Measurements from ENCODE around the gene MDFIC. TPM values are rescaled to one million over a fixed set of nuclear protein-coding genes. Genes with fewer than 3 reads are reported as not detected.

Gene MDFIC
- polyA plus RNA-seq, 1 experiment: 30.5 TPM

- no peak for DNase-seq (ENCODE audit: low read depth)
- CTCF ChIA-PET: interaction anchor here (1.3 kb wide), 1 partner anchor 586 kb away, joined by 5 read pairs; no protein-coding TSS in a partner anchor
- H3K36me3 ChIP-seq (ENCODE audit: control insufficient read depth, insufficient read depth, low read length): no peaks in the 10 kb centered on the region
- no peak for TF ChIP-seq CTCF (IDR thresholded peaks at IDR 0.05; ENCODE audit: insufficient read depth, low read depth, low read length)
- POLR2A ChIA-PET: no interaction called here
- no peak overlapping the region for H3K4me3 ChIP-seq (ENCODE audit: low read depth, low read length)
- H3K27me3 ChIP-seq (ENCODE audit: control insufficient read depth, insufficient read depth, low read length): no peaks in the 10 kb centered on the region
Measured at GRCh38 chr7:114970308-114970707, 48.4 kb downstream of the MDFIC start.

DNA sequence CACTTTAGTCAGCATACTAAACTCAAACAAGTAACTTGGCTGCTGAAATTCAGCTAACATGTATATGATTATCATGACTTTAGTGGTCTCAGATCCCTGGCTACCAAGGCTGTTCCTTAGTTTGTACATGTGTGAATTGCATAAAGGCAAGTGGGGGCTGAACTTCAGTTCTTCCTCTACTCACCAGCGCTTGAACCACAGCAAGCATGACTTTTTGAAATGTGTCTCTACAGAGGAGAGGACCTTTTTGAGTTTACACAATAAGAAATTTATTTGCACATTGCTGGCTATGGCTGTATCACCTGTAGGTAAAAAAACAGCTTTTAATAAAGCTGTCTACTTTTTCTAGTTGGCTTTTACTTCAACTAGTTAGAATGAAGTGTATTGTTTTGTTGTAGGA, 48.8 kb downstream of the MDFIC start:
- Histone ChIP-seq H3K27me3 (ENCODE audit: control insufficient read depth, insufficient read depth, low read length) (no peaks in the 10 kb centered on the region), H3K36me3 (ENCODE audit: control insufficient read depth, insufficient read depth, low read length) (no peaks in the 10 kb centered on the region), H3K4me3 (ENCODE audit: low read depth, low read length) (no peak overlapping the region)
- TF ChIP-seq CTCF (IDR thresholded peaks at IDR 0.05; ENCODE audit: insufficient read depth, low read depth, low read length): no peak
- ChIA-PET CTCF (interaction anchor here (1.3 kb wide), 1 partner anchor 586 kb away, joined by 5 read pairs; no protein-coding TSS in a partner anchor), POLR2A (no interaction called here)
- no peak for DNase-seq (ENCODE audit: low read depth)

DNA sequence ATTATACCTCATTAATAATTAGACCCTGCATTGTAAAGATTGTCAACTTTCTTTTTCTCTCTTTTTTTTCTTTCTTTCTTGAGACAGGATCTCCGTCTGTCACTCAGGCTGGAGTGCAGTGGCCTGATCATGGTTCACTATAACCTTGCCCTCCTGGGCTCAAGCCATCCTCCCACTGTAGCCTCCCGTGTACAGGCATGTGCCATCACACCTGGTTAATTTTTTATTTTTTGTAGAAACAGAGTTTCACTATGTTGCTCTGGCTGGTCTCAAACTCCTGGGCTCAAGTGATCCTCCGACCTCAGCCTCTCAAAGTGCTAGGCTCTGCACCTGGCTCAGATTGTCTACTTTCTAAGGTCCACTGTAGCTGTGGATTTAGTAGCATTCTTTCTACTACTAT, 50.7 kb downstream of the MDFIC start:
- ChIA-PET CTCF (no interaction called here), POLR2A (no interaction called here)
- no peaks in the 10 kb centered on the region for H3K36me3 ChIP-seq (ENCODE audit: control insufficient read depth, insufficient read depth, low read length)
- H3K27me3 ChIP-seq (ENCODE audit: control insufficient read depth, insufficient read depth, low read length): no peaks in the 10 kb centered on the region
- no peak overlapping the region for H3K4me3 ChIP-seq (ENCODE audit: low read depth, low read length)
- no peak for DNase-seq (ENCODE audit: low read depth)
- no peak for TF ChIP-seq CTCF (IDR thresholded peaks at IDR 0.05; ENCODE audit: insufficient read depth, low read depth, low read length)

- no peak for DNase-seq (ENCODE audit: low read depth)
- CTCF ChIA-PET: no interaction called here
- POLR2A ChIA-PET: no interaction called here
Measured at GRCh38 chr7:114973147-114973546, 51.3 kb downstream of the MDFIC start.

DNA sequence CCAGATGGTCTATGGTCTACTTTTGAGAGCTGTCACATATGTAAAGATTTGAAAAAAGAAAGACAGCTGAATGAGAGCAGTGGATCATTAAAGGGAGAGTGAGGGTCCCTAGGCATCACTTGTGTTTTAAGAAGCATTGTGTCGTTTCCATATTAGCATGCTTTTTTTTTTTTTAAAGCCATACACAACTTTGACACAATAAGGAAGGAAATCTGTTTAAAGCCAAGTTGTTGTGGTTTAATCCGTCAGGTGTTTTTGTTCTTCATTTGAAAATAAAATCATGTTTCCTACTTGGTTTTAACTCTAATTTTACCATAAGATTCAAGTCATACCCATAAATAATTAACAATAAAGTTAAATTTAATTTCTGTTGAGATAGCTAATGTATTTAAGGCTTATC, 53.5 kb downstream of the MDFIC start:
- no peak for DNase-seq (ENCODE audit: low read depth)
- POLR2A ChIA-PET: no interaction called here
- H3K4me3 ChIP-seq (ENCODE audit: low read depth, low read length): no peak overlapping the region
- CTCF ChIA-PET: interaction anchor here (0.7 to 1.3 kb wide), 2 partner anchors 13 to 31 kb away, joined by 3 read pairs; no protein-coding TSS in a partner anchor
- H3K36me3 ChIP-seq (ENCODE audit: control insufficient read depth, insufficient read depth, low read length): no peaks in the 10 kb centered on the region
- TF ChIP-seq CTCF (IDR thresholded peaks at IDR 0.05; ENCODE audit: insufficient read depth, low read depth, low read length): no peak
- H3K27me3 ChIP-seq (ENCODE audit: control insufficient read depth, insufficient read depth, low read length): no peaks in the 10 kb centered on the region

More at GRCh38 chr7:114973147-114973546, 51.3 kb downstream of the MDFIC start:
- TF ChIP-seq CTCF (IDR thresholded peaks at IDR 0.05; ENCODE audit: insufficient read depth, low read depth, low read length): no peak
- H3K36me3 ChIP-seq (ENCODE audit: control insufficient read depth, insufficient read depth, low read length): no peaks in the 10 kb centered on the region
- H3K27me3 ChIP-seq (ENCODE audit: control insufficient read depth, insufficient read depth, low read length): no peaks in the 10 kb centered on the region
- no peak overlapping the region for H3K4me3 ChIP-seq (ENCODE audit: low read depth, low read length)
